Brain microvascular endothelial cell (primary cell): ENCODE measurements around the gene SAMD13.

Source experiments
- DNase-seq: peaks from one replicate; pipeline ENCODE4 v3.0.0-alpha.2; 2020
- H3K27ac ChIP-seq: fragments of 250-450 bp; sonication (Bioruptor Pico); 2 replicates; pipeline ENCODE4 v1.5.1; 2020; ENCODE audit warnings: mild to moderate bottlenecking, moderate library complexity
- H3K27me3 ChIP-seq: fragments of 250-450 bp; sonication (Bioruptor Pico); replicated peaks from 2 replicates; pipeline ENCODE4 v1.5.1; 2020; ENCODE audit warnings: mild to moderate bottlenecking
- H3K36me3 ChIP-seq: fragments of 250-450 bp; sonication (Bioruptor Pico); replicated peaks from 2 replicates; pipeline ENCODE4 v1.5.1; 2020; ENCODE audit warnings: mild to moderate bottlenecking
- H3K4me3 ChIP-seq: 2 replicates; pipeline ENCODE4 v1.5.1; 2011; ENCODE audit warnings: low read depth, mild to moderate bottlenecking, control low read depth, low read length, moderate library complexity
- in situ Hi-C: cut with HindIII; loops from 2 replicates; pipeline ENCODE4 v1.10.0; 2017; ENCODE audit warnings: low sequenced_read_pairs, low pct_ligation_motif_present
- TF ChIP-seq, protein P1 (sequence below): IDR thresholded peaks from 2 replicates; pipeline ENCODE4 v1.5.1; 2011; ENCODE audit warnings: low read depth, mild to moderate bottlenecking, moderate library complexity, low read length, control low read depth, inconsistent platforms; ENCODE audit errors: missing control alignments

The SAMD13 gene

DNA sequence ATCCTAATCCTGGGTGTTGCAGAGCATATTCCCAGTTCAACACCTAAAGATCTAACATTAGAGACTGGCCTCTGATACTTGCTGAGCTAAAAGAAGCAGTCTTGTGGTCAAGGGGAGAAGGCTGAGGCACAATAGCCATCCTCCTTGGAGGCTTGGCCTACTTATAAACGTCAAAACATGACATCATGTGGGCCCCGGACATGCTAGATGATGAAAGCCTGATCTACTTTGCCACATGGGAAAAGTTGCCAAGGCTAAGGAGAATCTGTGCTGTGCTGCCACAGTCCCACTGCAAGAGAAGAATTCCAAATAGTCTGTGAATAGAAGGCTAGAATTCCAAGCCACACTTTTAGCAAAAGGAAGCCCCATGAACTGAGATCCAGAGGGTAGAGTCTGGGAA, 43.9 kb upstream of the SAMD13 start:
- Histone ChIP-seq H3K4me3 (no peak overlapping the region), H3K36me3 (no peaks in the 10 kb centered on the region), H3K27me3 (no peaks in the 10 kb centered on the region), H3K27ac (no peak overlapping the region)
- no peak for DNase-seq
- in situ Hi-C loops, result no loop called here
- TF ChIP-seq, protein P1, sequence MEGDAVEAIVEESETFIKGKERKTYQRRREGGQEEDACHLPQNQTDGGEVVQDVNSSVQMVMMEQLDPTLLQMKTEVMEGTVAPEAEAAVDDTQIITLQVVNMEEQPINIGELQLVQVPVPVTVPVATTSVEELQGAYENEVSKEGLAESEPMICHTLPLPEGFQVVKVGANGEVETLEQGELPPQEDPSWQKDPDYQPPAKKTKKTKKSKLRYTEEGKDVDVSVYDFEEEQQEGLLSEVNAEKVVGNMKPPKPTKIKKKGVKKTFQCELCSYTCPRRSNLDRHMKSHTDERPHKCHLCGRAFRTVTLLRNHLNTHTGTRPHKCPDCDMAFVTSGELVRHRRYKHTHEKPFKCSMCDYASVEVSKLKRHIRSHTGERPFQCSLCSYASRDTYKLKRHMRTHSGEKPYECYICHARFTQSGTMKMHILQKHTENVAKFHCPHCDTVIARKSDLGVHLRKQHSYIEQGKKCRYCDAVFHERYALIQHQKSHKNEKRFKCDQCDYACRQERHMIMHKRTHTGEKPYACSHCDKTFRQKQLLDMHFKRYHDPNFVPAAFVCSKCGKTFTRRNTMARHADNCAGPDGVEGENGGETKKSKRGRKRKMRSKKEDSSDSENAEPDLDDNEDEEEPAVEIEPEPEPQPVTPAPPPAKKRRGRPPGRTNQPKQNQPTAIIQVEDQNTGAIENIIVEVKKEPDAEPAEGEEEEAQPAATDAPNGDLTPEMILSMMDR, result no peak

DNA sequence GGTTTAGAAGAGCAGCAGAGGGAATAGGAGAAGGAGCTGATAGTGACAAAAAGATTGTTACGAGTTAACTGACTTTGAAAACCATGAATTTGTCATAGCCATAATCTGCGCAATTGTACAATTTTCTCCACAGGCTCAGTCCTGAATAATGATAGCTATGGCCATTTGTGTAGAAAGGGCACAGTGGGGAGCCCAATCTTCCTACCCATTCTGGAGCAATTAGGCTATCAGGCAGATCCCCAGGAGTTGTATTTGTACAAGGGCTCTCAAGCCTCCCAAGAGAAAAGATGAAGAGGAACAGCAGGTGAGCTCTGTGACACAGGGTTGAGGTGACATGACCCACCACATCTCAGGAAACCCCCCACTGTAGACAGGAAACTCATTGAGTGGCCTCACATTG, 42.1 kb upstream of the SAMD13 start:
- TF ChIP-seq, protein P1, result no peak
- H3K27me3 ChIP-seq, result no peaks in the 10 kb centered on the region
- in situ Hi-C loops, result no loop called here
- DNase-seq, result no peak
- H3K4me3 ChIP-seq, result no peak overlapping the region
- no peaks in the 10 kb centered on the region for H3K36me3 ChIP-seq
- no peak overlapping the region for H3K27ac ChIP-seq

DNA sequence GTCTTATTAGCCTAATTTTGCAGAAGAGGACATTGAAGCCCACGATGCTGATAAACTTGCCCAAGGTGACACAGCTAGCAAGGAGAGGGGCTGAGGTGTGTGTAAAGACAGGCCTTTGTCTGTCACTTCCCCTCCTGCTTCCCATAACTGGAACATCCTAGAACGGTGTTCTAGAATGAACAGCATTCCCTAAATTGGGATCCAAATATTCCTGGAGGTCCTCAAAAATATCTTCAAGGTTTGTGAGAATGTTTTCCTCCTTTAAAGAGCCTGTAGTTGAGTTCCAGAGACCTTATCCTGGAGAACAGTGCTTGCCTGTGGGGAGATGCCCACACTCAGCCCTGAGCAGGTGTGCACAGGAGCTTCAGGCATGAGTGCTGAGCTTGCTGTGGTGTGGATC, 41.5 kb upstream of the SAMD13 start:
- no peaks in the 10 kb centered on the region for H3K27me3 ChIP-seq
- H3K4me3 ChIP-seq, result no peak overlapping the region
- TF ChIP-seq, protein P1, result no peak
- no peak overlapping the region for H3K27ac ChIP-seq
- no peak for DNase-seq
- H3K36me3 ChIP-seq, result no peaks in the 10 kb centered on the region
- in situ Hi-C loops, result no loop called here

DNA sequence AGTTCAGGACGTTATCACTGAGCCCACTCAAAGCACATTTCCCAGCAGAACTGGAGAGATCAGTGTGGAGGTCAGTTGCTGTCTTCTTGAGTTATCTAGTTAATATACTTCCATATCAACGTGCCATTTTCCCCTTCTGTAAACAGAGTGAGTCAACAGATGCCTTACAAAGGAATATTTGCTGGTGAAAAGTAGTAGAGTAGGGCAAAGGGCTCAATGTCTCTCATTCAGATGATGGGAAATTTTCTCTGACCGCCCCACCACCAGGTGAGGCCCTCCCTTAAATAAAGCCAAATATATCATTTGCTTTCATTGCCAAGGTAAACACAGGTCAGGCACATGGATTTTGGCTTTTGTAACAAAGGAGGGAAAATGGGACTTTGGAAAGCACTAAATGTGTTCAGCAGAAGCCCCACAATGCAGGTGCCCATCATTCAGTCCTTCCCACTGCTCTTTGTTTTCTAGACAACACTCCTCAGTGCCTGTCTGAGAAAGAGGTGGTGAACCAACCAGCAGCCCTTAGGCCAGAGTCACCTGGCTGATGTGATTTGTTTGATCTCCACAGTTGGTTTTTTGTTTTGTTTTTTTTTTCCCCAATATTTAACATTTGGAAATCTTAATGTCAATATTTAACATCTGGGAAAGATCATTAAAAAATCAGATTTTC, 40.5 kb upstream of the SAMD13 start:
- Histone ChIP-seq H3K27ac (no peak overlapping the region), H3K4me3 (no peak overlapping the region), H3K27me3 (no peaks in the 10 kb centered on the region), H3K36me3 (no peaks in the 10 kb centered on the region)
- TF ChIP-seq, protein P1, result no peak
- no peak for DNase-seq
- in situ Hi-C loops, result no loop called here

DNA sequence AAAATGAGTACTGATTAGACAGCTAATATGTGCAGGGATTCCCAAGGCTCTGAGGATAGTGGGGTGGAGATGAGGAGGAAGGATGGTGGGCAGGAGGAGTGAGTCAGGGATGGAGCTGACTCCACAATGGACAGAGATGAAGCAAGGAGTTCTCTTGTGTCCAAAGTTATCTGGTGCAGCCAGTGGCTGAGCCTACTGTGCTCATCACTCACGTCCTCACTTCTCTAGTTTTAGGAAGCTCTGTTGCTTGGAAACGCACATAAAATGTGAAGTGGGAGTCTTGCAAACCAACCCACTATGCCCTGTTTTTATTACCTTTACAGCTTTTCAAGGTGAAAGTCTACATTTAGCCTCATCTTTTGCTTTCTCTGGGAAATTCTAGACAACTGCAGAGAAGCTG, 36.5 kb upstream of the SAMD13 start:
- TF ChIP-seq, protein P1, result no peak
- DNase-seq, result no peak
- Histone ChIP-seq H3K36me3 (no peaks in the 10 kb centered on the region), H3K4me3 (no peak overlapping the region), H3K27ac (no peak overlapping the region), H3K27me3 (no peaks in the 10 kb centered on the region)
- in situ Hi-C loops, result no loop called here

DNA sequence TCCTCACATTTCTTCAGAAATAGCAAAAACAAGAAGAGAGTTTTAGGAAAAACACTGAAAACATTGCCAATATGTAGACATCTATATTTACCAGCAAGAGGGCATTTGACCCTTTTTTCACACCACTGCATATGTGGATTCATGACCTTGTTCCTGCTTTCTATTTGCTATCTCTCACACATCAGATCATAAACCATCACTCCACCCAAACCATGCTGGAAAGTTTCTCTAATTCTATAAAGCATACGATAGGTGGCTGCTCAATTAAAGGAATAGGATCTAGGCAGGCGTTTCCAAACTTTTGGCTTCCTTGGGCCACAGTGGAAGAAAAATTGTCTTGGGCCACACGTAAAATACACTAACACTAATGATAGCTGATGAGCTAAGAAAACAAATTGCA, 35.6 kb upstream of the SAMD13 start:
- DNase-seq, result no peak
- H3K36me3 ChIP-seq, result no peaks in the 10 kb centered on the region
- in situ Hi-C loops, result no loop called here
- TF ChIP-seq, protein P1, result no peak
- H3K27ac ChIP-seq, result no peak overlapping the region
- H3K27me3 ChIP-seq, result no peaks in the 10 kb centered on the region
- no peak overlapping the region for H3K4me3 ChIP-seq
